Liver (tissue), 9 donors: ENCODE measurements around the gene IL1RAP. TPM values are rescaled to one million over a fixed set of nuclear protein-coding genes. Genes with fewer than 3 reads are reported as not detected.

ENCODE experiments used
- DNase-seq: peaks from one replicate; pipeline ENCODE4 v3.0.0-alpha.2; 2017; ENCODE audit warnings: low spot score
- H3K27ac ChIP-seq, 2 donors: one replicate each; pipeline ENCODE4 v1.7.0; 2013; ENCODE audit warnings: inconsistent platforms in 2 of 2, low read length in 2 of 2, control low read depth in 1 of 2, low read depth in 1 of 2, mild to moderate bottlenecking in 1 of 2
- H3K27me3 ChIP-seq, 4 donors: one replicate each; pipeline versions ENCODE4 v1.6.1 to v1.7.0; 2013; ENCODE audit warnings: low read length in 3 of 4, inconsistent platforms in 1 of 4, mild to moderate bottlenecking in 1 of 4, moderate library complexity in 1 of 4; ENCODE audit not compliant: control insufficient read depth in 4 of 4, insufficient read depth in 4 of 4
- H3K36me3 ChIP-seq, 4 donors: one replicate each; pipeline versions ENCODE4 v1.6.1 to v1.7.0; 2013; ENCODE audit warnings: low read length in 3 of 4, mild to moderate bottlenecking in 3 of 4, low read depth in 1 of 4, moderate library complexity in 1 of 4; ENCODE audit not compliant: control insufficient read depth in 4 of 4, insufficient read depth in 3 of 4
- H3K4me1 ChIP-seq, 4 donors: one replicate each; pipeline versions ENCODE4 v1.6.1 to v1.7.0; 2013; ENCODE audit warnings: low read length in 3 of 4, mild to moderate bottlenecking in 3 of 4, moderate library complexity in 1 of 4; ENCODE audit not compliant: control insufficient read depth in 4 of 4, insufficient read depth in 4 of 4
- H3K4me3 ChIP-seq, 3 donors: one replicate each; pipeline versions ENCODE4 v1.6.1 to v1.7.0; 2013; ENCODE audit warnings: low read length in 3 of 3, control low read depth in 1 of 3, low read depth in 1 of 3, mild to moderate bottlenecking in 1 of 3
- H3K9ac ChIP-seq, 2 donors: one replicate each; pipeline ENCODE4 v1.7.0; 2013; ENCODE audit warnings: low read length in 2 of 2, mild to moderate bottlenecking in 2 of 2, moderate library complexity in 2 of 2, control low read depth in 1 of 2, low read depth in 1 of 2
- H3K9me3 ChIP-seq, 4 donors: one replicate each; pipeline versions ENCODE4 v1.6.1 to v1.7.0; 2013; ENCODE audit warnings: low read length in 3 of 4; ENCODE audit not compliant: control insufficient read depth in 4 of 4
- EGR1 ChIP-seq, 2 donors: IDR thresholded peaks; 2 replicates each; pipeline ENCODE4 v1.6.1; 2016 to 2018; ENCODE audit warnings: antibody characterized with exemption in 2 of 2, low read depth in 2 of 2
- GABPA ChIP-seq, 2 donors: IDR thresholded peaks in 1 of 2; conservative IDR thresholded peaks in 1 of 2; 2 replicates each; pipeline ENCODE4 v1.6.1; 2016; ENCODE audit warnings: antibody characterized with exemption in 2 of 2, mild to moderate bottlenecking in 1 of 2, moderate library complexity in 1 of 2
- HNF4A ChIP-seq, 2 donors: conservative IDR thresholded peaks; 2 replicates each; pipeline ENCODE4 v1.6.1; 2016; ENCODE audit warnings: antibody characterized with exemption in 2 of 2, mild to moderate bottlenecking in 2 of 2
- HNF4G ChIP-seq: IDR thresholded peaks from 2 replicates; pipeline ENCODE4 v1.6.1; 2016; ENCODE audit warnings: antibody characterized with exemption
- JUND ChIP-seq, 2 donors: IDR thresholded peaks; 2 replicates each; pipeline ENCODE4 v1.6.1; 2016; ENCODE audit warnings: antibody characterized with exemption in 2 of 2
- RXRA ChIP-seq, 2 donors: IDR thresholded peaks; 2 replicates each; pipeline ENCODE4 v1.6.1; 2017 to 2018; ENCODE audit warnings: antibody characterized with exemption in 2 of 2, mild to moderate bottlenecking in 1 of 2
- TAF1 ChIP-seq: conservative IDR thresholded peaks from 2 replicates; pipeline ENCODE4 v1.6.1; 2016; ENCODE audit warnings: antibody characterized with exemption, mild to moderate bottlenecking
- YY1 ChIP-seq: IDR thresholded peaks from 2 replicates; pipeline ENCODE4 v1.6.1; 2016; ENCODE audit warnings: antibody characterized with exemption, mild to moderate bottlenecking
- WGBS: extraction: QIAGEN DNeasy Blood & Tissue Kit; methylation state at CpG from one replicate; pipeline ENCODE4 v1.1.7; 2013; 5-methylcytosine and 5-hydroxymethylcytosine counted together
- polyA plus RNA-seq, 2 donors: library from polyadenylated mRNA; stranded (reverse) in 1 of 2; unstranded in 1 of 2; fragments of 200-250 nt in 1 of 2; fragments of >200 nt in 1 of 2; fragmentation: Nextera tagmentation in 1 of 2; extraction: Ambion mirVana in 1 of 2; gene quantifications; one replicate each; pipeline versions ENCODE4 v1.2.1 to v1.2.3, GENCODE V29; 2013 to 2015
- total RNA-seq, 2 donors: library from RNA; depleted of rRNA; stranded (reverse); fragments of >200 nt; gene quantifications; one replicate each; pipeline ENCODE4 v1.2.3, GENCODE V29; 2014
- TF ChIP-seq, protein P1 (sequence below): fragments of 150-350 bp; IDR thresholded peaks from 2 replicates; pipeline ENCODE4 v1.5.1; 2017; ENCODE audit warnings: improper control_type of control experiment, low read depth, low read length; ENCODE audit not compliant: missing input control
- TF ChIP-seq, protein P2 (sequence below): IDR thresholded peaks from 2 replicates; pipeline ENCODE4 v1.6.1; 2016; ENCODE audit warnings: antibody characterized with exemption
- TF ChIP-seq, protein P3 (sequence below): IDR thresholded peaks from 2 replicates; pipeline ENCODE4 v1.6.1; 2016; ENCODE audit warnings: antibody characterized with exemption
- donor health status: healthy.
- donor health status: healthy.
- donor health status: healthy.
- donor health status: healthy.
- donor health status: healthy.

IL1RAP gene
- total and polyA plus RNA-seq, 4 donors: 53.7 to 230 (median 71.6) TPM

DNA sequence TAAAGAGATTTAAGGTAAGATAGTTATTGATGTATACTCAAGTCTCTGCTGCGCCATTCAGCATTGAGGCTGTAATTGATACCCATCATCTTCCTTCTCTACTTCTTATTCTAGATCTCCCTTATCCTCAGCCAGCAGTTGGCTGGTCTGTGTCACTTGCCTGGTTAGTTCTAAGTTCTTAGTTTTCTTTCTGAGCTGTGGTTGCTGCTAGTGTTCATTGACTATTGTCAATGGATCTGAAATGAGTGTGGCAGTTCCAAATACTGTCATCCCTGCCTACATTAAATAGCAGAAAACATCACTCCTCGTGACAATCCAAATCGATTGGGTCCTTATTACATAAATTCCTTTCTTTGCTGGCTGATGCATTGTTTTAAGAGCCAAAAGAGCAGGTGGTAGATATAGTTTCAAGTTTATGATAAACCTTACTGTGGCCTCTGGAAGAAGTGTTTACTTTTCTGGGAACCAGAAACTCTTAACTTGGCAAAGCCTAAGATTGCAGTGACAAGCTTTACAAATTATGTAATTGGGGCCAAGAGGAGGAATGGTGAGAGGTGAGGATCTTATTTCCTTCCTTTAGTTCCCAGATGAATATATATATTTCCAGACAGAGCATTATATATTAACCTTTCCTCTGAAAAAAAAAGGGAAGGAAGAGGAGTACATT is 180.6 kb downstream of the IL1RAP start:
- Histone ChIP-seq H3K9ac (no peak overlapping the region), H3K4me1 (peaks cover 5 to 16% (median 12%) of the 10 kb centered on the region in 4 donors), H3K27me3 (no peaks in the 10 kb centered on the region), H3K4me3 (no peak overlapping the region), H3K9me3 (no peaks in the 10 kb centered on the region), H3K36me3 (no peaks in the 10 kb centered on the region), H3K27ac (no peak overlapping the region)
- TF ChIP-seq, protein P1, sequence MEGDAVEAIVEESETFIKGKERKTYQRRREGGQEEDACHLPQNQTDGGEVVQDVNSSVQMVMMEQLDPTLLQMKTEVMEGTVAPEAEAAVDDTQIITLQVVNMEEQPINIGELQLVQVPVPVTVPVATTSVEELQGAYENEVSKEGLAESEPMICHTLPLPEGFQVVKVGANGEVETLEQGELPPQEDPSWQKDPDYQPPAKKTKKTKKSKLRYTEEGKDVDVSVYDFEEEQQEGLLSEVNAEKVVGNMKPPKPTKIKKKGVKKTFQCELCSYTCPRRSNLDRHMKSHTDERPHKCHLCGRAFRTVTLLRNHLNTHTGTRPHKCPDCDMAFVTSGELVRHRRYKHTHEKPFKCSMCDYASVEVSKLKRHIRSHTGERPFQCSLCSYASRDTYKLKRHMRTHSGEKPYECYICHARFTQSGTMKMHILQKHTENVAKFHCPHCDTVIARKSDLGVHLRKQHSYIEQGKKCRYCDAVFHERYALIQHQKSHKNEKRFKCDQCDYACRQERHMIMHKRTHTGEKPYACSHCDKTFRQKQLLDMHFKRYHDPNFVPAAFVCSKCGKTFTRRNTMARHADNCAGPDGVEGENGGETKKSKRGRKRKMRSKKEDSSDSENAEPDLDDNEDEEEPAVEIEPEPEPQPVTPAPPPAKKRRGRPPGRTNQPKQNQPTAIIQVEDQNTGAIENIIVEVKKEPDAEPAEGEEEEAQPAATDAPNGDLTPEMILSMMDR: no peak
- TF ChIP-seq RXRA (IDR thresholded peaks at IDR 0.05) (no peak), TAF1 (no peak), YY1 (no peak), GABPA (IDR thresholded peaks at IDR 0.05 in 1 of 2, conservative IDR thresholded peaks at IDR 0.05 in 1 of 2) (no peak), JUND (IDR thresholded peaks at IDR 0.05) (no peak)
- TF ChIP-seq, protein P2, sequence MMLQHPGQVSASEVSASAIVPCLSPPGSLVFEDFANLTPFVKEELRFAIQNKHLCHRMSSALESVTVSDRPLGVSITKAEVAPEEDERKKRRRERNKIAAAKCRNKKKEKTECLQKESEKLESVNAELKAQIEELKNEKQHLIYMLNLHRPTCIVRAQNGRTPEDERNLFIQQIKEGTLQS: no peak
- WGBS: 66% methylated on average over 3 of the region's 3 CpGs
- no peak for DNase-seq

DNA sequence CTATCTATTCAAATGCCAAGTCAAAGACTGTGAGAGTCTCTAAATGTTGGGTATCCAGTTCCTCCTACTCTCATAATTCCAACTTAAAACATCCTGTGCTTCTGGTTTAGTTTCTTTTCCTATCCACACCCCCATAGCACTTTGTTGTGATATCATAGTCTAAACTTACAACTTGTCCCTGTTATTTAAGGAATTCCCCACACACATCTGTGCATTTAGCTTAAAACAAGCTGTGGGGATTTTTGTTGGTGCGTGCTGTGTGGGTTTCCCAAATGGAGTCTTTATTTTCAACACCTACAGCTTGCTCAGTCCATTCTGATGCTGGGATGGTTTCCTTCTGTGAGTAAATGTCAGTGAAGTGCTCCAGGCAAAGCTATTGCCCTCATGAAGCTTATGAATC is 181.3 kb downstream of the IL1RAP start:
- Histone ChIP-seq H3K27me3 (no peaks in the 10 kb centered on the region), H3K9ac (no peak overlapping the region), H3K4me3 (no peak overlapping the region), H3K4me1 (peaks cover 5 to 16% (median 12%) of the 10 kb centered on the region in 4 donors), H3K27ac (no peak overlapping the region), H3K36me3 (no peaks in the 10 kb centered on the region), H3K9me3 (no peaks in the 10 kb centered on the region)
- DNase-seq: no peak
- TF ChIP-seq JUND (IDR thresholded peaks at IDR 0.05): no peak
- TF ChIP-seq EGR1 (IDR thresholded peaks at IDR 0.05; ENCODE audit: low read depth in 2 of 2): no peak
- TF ChIP-seq, protein P3, sequence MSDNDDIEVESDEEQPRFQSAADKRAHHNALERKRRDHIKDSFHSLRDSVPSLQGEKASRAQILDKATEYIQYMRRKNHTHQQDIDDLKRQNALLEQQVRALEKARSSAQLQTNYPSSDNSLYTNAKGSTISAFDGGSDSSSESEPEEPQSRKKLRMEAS: no peak
- no peak for TF ChIP-seq HNF4G
- 87% methylated on average over 1 of the region's 1 CpG for WGBS

DNA sequence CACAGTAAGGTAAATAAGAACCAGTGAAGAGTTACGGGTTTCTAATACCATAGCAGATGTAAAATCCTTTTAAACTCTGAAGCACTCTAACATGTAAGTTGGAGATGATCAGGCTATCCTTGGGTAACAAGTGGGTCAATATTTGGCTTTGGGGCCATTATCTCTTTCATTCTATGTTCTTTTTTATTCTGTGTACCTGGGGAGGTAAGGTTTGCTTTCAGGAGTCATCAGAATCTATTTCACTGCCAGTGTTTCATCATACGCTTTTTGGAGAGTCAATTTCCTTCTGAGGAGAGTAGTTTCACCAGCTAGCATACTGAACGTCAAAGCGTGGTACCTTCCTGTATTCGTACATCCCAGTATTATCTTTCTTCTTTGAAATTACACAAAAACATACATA is 182.1 kb downstream of the IL1RAP start:
- H3K9ac ChIP-seq: no peak overlapping the region
- H3K4me3 ChIP-seq: no peak overlapping the region
- H3K27me3 ChIP-seq: no peaks in the 10 kb centered on the region
- 61% methylated on average over 5 of the region's 5 CpGs for WGBS
- no peak for TF ChIP-seq EGR1 (IDR thresholded peaks at IDR 0.05; ENCODE audit: low read depth in 2 of 2)
- peak in 1 of 2 donors; percentile 29 for TF ChIP-seq HNF4A (conservative IDR thresholded peaks at IDR 0.05)
- peak; percentile 38 for TF ChIP-seq YY1
- peak in 1 of 2 donors; percentile 29 for TF ChIP-seq RXRA (IDR thresholded peaks at IDR 0.05)
- no peak overlapping the region for H3K27ac ChIP-seq
- no peak for DNase-seq
- no peaks in the 10 kb centered on the region for H3K9me3 ChIP-seq
- H3K4me1 ChIP-seq: peaks cover 5 to 16% (median 13%) of the 10 kb centered on the region in 4 donors
- H3K36me3 ChIP-seq: no peaks in the 10 kb centered on the region
